H4 (cell line): ENCODE data around the gene VPS54. TPM values are rescaled to one million over a fixed set of nuclear protein-coding genes. Genes with fewer than 3 reads are reported as not detected.

Experiments used
- DNase-seq: peaks from one replicate; pipeline ENCODE4 v3.0.0-alpha.2; 2015; ENCODE audit warnings: low spot score
- total RNA-seq: library from RNA; depleted of rRNA; stranded (reverse); fragments of >200 nt; shearing (Covaris generic); gene quantifications from 2 replicates; pipeline ENCODE4 v1.2.3, GENCODE V29; 2014

The VPS54 gene
- total RNA-seq, 1 experiment from 2014 or later: 14.1 TPM

DNA sequence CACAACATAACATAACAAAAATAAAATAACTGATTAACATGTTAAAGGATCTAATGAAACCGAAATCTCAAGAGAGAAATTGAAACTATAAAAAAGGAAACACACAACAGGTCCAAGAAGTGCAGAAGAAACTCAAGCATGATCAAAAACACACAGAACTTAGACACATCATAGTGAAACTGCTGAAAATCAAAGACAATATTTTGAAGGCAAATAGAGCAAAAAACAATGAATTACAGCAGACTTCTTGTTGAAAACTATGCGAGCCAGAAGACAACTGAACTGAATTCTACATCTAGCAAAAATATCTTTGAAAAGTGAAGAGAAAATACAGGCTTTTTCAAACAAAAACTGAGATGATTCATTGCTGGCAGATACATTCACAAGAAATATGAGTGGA is 116.2 kb downstream of the VPS54 start:
- DNase-seq: no peak

DNA sequence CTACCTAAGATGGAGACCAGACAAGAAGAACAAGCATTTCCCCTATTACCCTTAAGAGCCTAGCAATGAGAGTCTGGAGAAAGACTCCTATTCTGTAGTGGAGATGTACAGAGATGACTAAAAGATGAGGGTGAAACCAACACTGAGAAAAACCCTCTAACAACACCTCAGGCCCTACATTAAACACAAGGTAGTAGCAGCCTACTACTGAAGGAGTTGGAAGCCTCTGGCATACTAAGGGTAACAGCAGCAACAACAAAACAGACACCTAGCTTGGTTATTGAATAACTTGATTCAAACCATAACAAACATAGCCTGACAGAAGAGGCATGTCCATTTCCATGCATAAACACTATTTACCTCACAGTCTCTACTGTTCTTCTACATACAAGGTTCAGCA is 117.1 kb downstream of the VPS54 start:
- no peak for DNase-seq

- DNase-seq: no peak
Observed at GRCh38 chr2:63899639-63900038, 119.6 kb downstream of the VPS54 start.

DNA sequence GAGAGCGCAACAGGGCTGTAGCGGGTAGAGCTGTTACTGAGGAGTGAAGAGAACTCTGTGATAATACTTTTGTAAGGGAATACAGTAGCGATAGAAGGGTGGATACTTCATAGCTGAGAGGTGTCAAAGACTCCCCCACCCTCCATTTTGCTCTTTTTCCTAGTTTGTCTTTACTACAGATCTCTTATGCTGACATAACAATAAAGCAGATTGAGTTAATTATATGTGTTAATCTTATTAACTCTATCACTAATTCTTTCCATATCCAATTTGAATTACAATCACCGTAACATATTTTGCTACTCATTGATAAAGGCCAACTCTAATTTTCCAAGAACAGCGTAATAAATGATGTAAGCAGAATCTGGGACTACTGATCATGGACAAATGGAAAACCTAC is 120.4 kb downstream of the VPS54 start:
- no peak for DNase-seq

GRCh38 chr2:63894167-63894566 is 125.1 kb downstream of the VPS54 start:
- no peak for DNase-seq

DNA sequence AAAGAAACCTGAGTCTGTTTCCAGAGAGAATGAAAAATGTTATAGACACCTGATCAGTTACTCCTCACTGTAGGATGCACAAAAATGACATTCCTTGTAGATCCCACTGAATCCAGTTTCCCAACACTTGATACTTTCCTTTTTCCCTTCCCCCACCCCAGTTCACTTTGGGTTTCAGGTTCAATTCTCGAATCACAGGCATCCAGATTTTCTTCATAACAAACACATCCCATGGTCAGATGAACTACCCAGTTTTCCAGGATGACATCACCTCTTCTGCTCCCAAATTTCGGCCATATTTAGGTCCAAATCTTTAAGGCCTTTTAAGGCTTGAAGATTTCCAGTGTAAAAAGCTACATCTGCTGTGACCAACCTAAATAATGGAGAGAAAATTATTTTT is 126.1 kb downstream of the VPS54 start:
- DNase-seq: no peak

GRCh38 chr2:63891488-63892030 is 127.7 kb downstream of the VPS54 start:
- DNase-seq: no peak

DNA sequence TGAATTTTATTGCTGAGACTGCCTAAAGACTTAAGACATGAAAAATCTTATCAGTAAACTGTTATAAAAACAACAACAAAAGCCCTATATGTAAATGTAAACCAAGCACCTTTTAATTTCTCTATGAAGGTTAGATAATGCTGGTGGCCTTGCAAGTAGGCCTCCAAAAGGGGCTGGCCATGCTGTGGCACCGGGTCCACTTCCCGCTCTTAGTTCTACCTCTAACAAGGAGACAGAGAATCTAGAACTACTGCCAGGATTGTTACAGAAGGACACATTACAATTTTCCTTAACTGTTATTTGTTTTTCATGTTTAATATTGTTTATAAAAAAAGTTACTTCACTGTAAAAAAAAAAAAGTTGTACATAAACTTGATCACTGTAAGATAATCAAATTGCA is 128.6 kb downstream of the VPS54 start:
- no peak for DNase-seq

- DNase-seq: peak; percentile 38
Observed at GRCh38 chr2:63888490-63889402, 130.5 kb downstream of the VPS54 start.

DNA sequence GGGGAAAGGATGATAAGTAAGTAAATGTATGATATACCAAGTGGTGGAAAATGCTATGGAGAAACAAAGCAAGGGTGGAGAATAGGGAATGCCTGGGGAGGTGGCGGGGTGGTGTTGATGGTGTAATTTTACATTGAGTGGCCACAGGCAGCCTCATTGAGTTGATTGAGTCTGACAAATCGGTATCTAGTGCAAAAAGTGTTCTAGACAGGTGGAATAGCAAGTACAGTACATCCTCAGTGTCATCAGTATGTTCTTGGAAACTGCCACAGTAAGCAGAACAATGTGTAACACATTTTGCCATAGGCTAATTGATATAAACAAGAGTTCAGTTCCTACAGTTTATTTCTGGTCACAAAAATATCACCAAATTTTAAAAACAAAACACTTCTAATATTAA is 131.2 kb downstream of the VPS54 start:
- no peak for DNase-seq

GRCh38 chr2:63886445-63886844 is 132.8 kb downstream of the VPS54 start:
- DNase-seq: no peak

DNA sequence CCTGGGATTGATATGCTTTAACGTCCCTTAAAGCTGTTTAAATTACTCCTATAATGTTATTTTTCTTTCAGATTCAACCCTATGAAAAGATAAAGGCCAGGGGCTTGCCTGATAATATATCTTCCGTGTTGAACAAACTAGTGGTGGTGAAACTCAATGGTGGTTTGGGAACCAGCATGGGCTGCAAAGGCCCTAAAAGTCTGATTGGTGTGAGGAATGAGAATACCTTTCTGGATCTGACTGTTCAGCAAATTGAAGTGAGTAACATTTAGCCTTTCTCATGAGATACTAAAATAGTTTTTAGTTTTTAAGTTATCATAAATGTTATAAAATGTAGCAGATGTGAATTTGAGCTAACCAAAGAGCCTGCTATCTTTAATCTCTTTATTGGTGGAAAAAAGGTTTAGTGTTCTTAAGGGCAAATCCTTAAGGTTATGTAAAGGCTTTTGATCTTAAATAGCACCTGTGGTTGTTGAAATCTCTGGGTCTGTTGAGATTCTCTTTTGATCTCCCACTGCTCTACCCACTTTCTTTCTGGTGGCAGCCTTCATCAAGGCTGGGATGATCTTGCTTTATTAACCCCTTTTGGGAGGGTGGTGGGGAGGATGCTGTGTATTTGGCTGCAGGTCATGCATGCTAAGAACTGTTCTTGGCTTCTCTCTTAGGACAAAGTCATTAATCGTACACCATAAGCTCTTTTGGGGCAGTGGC is 136.7 kb downstream of the VPS54 start:
- no peak for DNase-seq

DNA sequence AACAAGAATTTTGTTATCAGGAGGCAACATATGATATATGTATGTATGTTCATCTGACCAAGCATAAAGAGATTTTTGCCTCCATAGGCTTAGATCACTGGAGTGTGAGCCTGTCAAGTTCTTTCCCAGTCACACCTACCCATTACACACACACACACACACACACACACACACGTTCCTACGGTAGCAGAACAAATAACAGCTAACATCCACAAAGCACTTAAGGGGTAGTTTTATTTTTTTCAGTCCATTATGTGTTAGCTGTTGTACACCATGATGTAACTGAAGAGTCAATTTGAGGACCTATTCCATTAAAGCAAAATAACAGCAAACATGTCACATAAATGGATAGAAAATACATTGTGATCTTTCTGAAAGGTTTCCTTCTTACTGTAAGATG is 138.0 kb downstream of the VPS54 start:
- no peak for DNase-seq

- no peak for DNase-seq
Observed at GRCh38 chr2:63880625-63881024, 138.6 kb downstream of the VPS54 start.

DNA sequence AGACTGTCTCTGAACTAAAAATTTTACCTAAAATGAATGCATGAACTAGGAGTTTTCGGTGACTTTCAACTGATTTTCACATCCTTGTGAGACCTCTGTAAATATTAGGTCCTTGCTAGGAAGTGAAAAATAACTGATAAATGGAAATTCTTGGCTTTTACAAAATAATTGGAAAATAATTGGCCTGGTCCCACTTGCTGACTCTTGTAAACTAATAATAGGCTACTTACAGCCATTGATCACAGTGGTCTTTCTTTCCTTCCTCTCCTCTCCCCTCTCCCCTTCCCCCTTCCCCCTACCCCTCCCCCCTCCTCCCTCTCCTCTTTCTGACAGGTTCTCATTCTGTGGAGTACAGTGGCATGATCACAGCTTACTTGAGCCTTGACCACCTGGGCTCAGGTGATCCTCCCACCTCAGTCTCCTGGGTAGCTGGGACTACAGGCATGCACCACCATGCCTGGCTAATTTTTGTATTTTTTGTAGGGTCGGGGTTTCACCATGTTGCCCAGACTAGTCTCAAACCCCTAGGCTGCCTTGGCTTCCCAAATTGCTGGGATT is 139.3 kb downstream of the VPS54 start:
- no peak for DNase-seq

GRCh38 chr2:63878486-63878885 is 140.7 kb downstream of the VPS54 start:
- DNase-seq: no peak

GRCh38 chr2:63876311-63876710 is 142.9 kb downstream of the VPS54 start:
- DNase-seq: no peak

- DNase-seq: no peak
Observed at GRCh38 chr2:63875559-63876245, 143.5 kb downstream of the VPS54 start.

DNA sequence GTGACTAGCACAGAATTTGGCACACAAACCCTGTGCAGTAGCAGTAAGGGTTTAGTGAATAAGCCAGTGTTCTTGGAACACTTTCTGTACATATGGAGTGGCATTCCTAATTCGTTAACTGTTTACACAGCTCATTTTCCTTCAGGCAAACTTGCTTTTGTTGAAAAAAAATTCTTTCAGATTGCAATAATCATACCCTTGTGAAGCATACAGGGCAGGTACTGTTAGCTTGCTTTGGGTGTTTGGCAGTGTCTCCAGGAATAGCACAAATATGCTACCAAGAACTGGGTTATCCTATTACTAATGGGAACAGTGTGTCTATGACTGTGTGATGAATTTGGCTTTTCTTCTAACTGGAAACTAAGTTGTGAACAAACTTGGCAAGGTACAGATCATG is 144.1 kb downstream of the VPS54 start:
- no peak for DNase-seq

DNA sequence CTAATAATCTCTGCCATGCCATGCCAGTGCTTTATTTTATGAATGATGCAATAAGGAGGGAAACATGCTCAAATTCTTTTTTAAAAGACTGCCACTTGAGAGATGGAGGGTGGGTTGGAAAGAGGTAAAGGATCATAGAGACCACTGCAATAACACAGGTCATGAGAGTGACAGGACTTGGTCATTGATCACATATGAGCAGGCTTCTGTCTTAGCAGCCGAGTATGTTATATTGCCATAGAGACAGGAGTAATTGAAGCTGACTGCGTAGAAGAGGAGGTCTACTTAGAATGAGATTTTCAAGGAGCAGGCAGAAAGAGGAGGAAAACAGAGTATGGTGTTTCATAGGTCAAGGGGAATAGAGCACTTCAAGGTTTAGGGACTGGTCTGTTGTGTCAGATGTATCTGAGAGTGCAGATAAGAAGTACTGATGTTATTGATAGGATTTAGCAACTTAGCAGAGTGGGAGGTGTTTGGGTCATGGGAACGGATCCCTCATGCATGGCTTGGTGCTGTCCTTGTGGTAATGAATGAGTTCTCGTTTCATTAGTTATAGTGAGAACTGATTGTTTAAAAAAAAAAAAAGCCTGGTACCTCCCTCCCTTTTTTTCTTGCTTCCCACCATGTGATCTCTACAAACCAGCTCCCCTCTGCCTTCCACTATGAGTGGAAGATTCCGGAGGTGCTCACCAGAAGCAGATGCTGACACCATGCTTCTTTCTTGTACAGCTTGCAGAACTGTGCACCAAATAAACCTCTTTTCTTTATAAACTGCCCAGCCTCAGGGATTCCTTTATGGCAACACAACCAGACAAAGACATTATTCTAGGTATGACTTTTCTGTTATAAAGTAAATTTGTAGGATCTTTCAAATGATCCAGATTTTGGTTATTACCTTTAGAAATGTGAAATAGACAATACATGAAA is 144.8 kb downstream of the VPS54 start:
- DNase-seq: no peak
